Measurements from ENCODE around the gene ANGPTL2. TPM values are rescaled to one million over a fixed set of nuclear protein-coding genes. Genes with fewer than 3 reads are reported as not detected.

ANGPTL2 gene
- total and polyA plus RNA-seq, 2 of the 4 experiments (the other 2 are of a cell fraction): 9.5 to 25.1 TPM

DNA sequence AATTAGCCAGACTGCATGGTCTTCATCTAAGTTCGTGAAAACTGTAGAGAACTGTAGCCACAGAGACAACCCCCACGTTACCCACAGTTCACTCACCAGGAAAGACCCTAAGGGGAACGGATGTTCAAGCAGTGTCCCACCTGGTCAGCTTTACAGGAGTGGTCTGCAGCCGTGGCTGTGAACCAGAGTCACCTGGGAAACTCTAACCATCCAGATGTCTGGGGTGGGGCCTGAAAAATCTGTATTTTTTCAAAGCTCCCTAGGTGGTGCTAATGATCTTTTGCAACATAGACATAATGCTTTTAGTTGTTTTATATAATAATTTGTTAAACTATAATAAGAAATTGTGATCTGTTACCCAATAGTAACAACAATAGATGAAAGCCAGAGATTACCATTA lies 47.7 kb upstream of the ANGPTL2 start:
- Histone ChIP-seq H2BK5ac (ENCODE audit: low read depth, low read length, poor library complexity, severe bottlenecking) (no peak overlapping the region), H3K79me1 (ENCODE audit: low read depth in 1 of 2, low read length in 2 of 2) (no peaks in the 10 kb centered on the region), H4K91ac (ENCODE audit: insufficient read depth, low read depth, low read length) (no peak overlapping the region), H4K8ac (ENCODE audit: low read depth in 2 of 2, low read length in 2 of 2) (no peak overlapping the region), H3K4me3 (ENCODE audit: insufficient read depth, low read depth, low read length) (no peak overlapping the region), H3K9me3 (ENCODE audit: control insufficient read depth, insufficient read depth, low read length) (no peaks in the 10 kb centered on the region), H3K56ac (ENCODE audit: extremely low read depth, insufficient read depth, low read length) (no peak overlapping the region), H2BK20ac (ENCODE audit: low read depth, low read length) (no peak overlapping the region), H4K5ac (ENCODE audit: low read depth, low read length) (no peak overlapping the region), H3K27me3 (ENCODE audit: control insufficient read depth, insufficient read depth, low read length) (no peaks in the 10 kb centered on the region), H3K9ac (ENCODE audit: low read depth, low read length) (no peak overlapping the region), H2AK5ac (ENCODE audit: low read depth, low read length) (no peak overlapping the region), H3K14ac (replicated peaks; ENCODE audit: low read depth, low read length) (no peak overlapping the region), H3K36me3 (ENCODE audit: control insufficient read depth, insufficient read depth, low read length) (no peaks in the 10 kb centered on the region), H2AFZ (replicated peaks; ENCODE audit: low read length, poor library complexity) (no peak overlapping the region), H3K27ac (ENCODE audit: insufficient read depth, low read length) (no peak overlapping the region), H3K18ac (ENCODE audit: low read depth, low read length) (no peak overlapping the region), H3K4me2 (ENCODE audit: low read depth, low read length) (no peak overlapping the region), H3K4ac (ENCODE audit: low read depth, low read length) (no peak overlapping the region), H2BK120ac (ENCODE audit: low read depth, low read length) (no peak overlapping the region), H3K4me1 (ENCODE audit: control insufficient read depth, insufficient read depth, low read length) (peaks cover 3% of the 10 kb centered on the region), H2AK9ac (replicated peaks; ENCODE audit: low read depth, low read length, poor library complexity) (no peak overlapping the region), H3K23ac (ENCODE audit: low read depth, low read length) (no peak overlapping the region), H3K9me1 (ENCODE audit: insufficient read depth, low read length) (0 out of 2 replicates have a peak, but pooled peaks cover 3% of the 10 kb centered on the region), H2BK15ac (ENCODE audit: low read depth, low read length) (no peak overlapping the region), H4K20me1 (ENCODE audit: insufficient read depth, low read length) (no peaks in the 10 kb centered on the region)
- TF ChIP-seq RFX5 (IDR thresholded peaks at IDR 0.05; ENCODE audit: low read depth, low read length) (no peak), POLR2A (IDR thresholded peaks at IDR 0.05; ENCODE audit: low read depth, low read length) (no peak), ELK1 (IDR thresholded peaks at IDR 0.05; ENCODE audit: borderline replicate concordance, low read depth, low read length) (no peak)
- ChIA-PET POLR2A (ENCODE audit: unreplicated experiment) (no interaction called here), CTCF (no interaction called here)
- no TSS peak for BruUV-seq (replicated peaks)
- WGBS, 2 experiments (ENCODE audit: extremely low coverage in 2 of 2, insufficient read length in 1 of 2): no CpG with 5 or more reads among the region's 4 CpGs
- intact Hi-C loops (cut with micrococcal nuclease): no loop called here
- ATAC-seq (ENCODE audit: low read depth) (no peak), DNase-seq (no peak)
- in situ Hi-C loops (cut with MboI; ENCODE audit: low sequenced_read_pairs): no loop called here
- dilution Hi-C loops (cut with HindIII; ENCODE audit: low sequenced_read_pairs, unreplicated experiment): no loop called here
